HEK293 (cell line): ENCODE data around the gene USP6.

Experiments
- CTCF ChIP-seq: fragments of 450-650 bp; formaldehyde crosslinking; IDR thresholded peaks from 2 replicates; pipeline ENCODE4 v1.5.1; 2016; ENCODE audit warnings: missing biosample characterization, missing genetic modification characterization
- KLF16 ChIP-seq: fragments of 450-650 bp; formaldehyde crosslinking; IDR thresholded peaks from 2 replicates; pipeline ENCODE4 v1.5.1; 2017; ENCODE audit warnings: missing biosample characterization, missing genetic modification characterization
- MZF1 ChIP-seq: fragments of 450-650 bp; formaldehyde crosslinking; IDR thresholded peaks from 2 replicates; pipeline ENCODE4 v1.5.1; 2017; ENCODE audit warnings: missing biosample characterization, missing genetic modification characterization, borderline replicate concordance
- SALL2 ChIP-seq: fragments of 450-650 bp; formaldehyde crosslinking; IDR thresholded peaks from 2 replicates; pipeline ENCODE4 v1.5.0; 2017; ENCODE audit warnings: missing biosample characterization, mild to moderate bottlenecking, missing genetic modification characterization, borderline replicate concordance
- ZBTB10 ChIP-seq: fragments of 450-650 bp; formaldehyde crosslinking; IDR thresholded peaks from 2 replicates; pipeline ENCODE4 v1.5.1; 2016; ENCODE audit warnings: missing biosample characterization, missing genetic modification characterization
- ZNF423 ChIP-seq: fragments of 450-650 bp; formaldehyde crosslinking; IDR thresholded peaks from 2 replicates; pipeline ENCODE4 v1.5.1; 2016; ENCODE audit warnings: missing biosample characterization, missing genetic modification characterization
- ZNF560 ChIP-seq: fragments of 450-650 bp; formaldehyde crosslinking; IDR thresholded peaks from 2 replicates; pipeline ENCODE4 v1.5.1; 2017; ENCODE audit warnings: missing biosample characterization, missing genetic modification characterization, borderline replicate concordance

GRCh38 chr17:5181509-5182305 lies 65.9 kb downstream of the USP6 start:
- TF ChIP-seq SALL2 (tag by site-specific recombination) (no peak), ZNF560 (tag by site-specific recombination) (no peak), ZNF423 (tag by site-specific recombination) (no peak), MZF1 (tag by site-specific recombination) (no peak), ZBTB10 (tag by site-specific recombination) (no peak), CTCF (tag by site-specific recombination) (no peak), KLF16 (tag by site-specific recombination) (no peak)
